ENCODE results near the gene ZDHHC7. TPM values are rescaled to one million over a fixed set of nuclear protein-coding genes. Genes with fewer than 3 reads are reported as not detected.
"Not testable (repeated sequence)": the region's sequence is repeated elsewhere in the genome, so short reads cannot be mapped to it uniquely, and the experiment has no call there.

The ZDHHC7 gene
- total RNA-seq, 1 donor from 2014 or later: 77.9 TPM

DNA sequence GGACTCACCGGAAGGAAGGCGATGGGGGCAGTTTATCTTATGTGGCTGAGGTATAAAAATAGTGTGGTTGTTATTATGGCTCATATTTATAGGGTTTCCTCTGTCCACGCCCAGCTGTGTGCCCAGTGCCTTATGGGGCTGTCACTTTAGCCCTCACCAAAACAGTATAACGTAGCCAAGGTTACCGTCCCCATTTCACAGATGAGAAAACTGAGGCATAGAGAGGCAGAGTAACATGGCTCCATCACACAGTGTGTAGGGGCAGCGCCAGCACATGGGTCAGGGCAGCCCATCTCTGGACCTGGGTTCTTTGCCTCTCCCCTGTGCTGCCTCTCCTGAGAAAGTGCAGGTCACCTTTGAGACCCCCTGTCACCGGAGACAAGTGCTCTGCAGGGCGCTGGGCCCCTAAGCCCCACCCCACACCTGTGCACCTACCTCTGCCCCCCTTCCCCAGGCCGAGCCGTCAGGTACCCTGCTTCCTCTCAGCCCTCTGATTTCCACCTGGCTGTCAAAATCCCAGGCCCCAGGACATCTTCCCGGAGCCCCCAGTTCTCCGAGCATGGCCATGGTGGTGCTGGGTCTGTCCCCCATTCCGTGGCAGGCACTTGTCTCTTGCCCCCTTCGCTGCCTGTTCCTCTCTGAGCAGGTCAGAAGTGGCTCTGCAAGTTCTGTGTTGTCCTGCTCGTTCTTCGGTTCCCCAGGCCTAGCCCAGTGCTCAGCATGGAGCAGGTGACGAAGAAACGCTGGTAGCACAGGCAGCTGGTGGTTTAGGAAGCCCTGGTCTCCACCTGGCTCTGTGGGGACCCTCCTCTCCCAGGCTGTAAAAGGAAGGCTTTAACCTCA lies 23.5 kb upstream of the ZDHHC7 start:
- H3K4me1 ChIP-seq: peaks cover 14% of the 10 kb centered on the region
- H3K27ac ChIP-seq: no peak overlapping the region
- intact Hi-C loops (cut with DNase I): no loop called here
- peaks cover 16% of the 10 kb centered on the region for H3K36me3 ChIP-seq
- H3K9me3 ChIP-seq: no peaks in the 10 kb centered on the region
- TF ChIP-seq, protein P1, sequence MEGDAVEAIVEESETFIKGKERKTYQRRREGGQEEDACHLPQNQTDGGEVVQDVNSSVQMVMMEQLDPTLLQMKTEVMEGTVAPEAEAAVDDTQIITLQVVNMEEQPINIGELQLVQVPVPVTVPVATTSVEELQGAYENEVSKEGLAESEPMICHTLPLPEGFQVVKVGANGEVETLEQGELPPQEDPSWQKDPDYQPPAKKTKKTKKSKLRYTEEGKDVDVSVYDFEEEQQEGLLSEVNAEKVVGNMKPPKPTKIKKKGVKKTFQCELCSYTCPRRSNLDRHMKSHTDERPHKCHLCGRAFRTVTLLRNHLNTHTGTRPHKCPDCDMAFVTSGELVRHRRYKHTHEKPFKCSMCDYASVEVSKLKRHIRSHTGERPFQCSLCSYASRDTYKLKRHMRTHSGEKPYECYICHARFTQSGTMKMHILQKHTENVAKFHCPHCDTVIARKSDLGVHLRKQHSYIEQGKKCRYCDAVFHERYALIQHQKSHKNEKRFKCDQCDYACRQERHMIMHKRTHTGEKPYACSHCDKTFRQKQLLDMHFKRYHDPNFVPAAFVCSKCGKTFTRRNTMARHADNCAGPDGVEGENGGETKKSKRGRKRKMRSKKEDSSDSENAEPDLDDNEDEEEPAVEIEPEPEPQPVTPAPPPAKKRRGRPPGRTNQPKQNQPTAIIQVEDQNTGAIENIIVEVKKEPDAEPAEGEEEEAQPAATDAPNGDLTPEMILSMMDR (IDR thresholded peaks at IDR 0.05): no peak
- DNase-seq: no peak
- no peak for ATAC-seq
- no peaks in the 10 kb centered on the region for H3K27me3 ChIP-seq (ENCODE audit: low read depth)
- no peak overlapping the region for H3K4me3 ChIP-seq

DNA sequence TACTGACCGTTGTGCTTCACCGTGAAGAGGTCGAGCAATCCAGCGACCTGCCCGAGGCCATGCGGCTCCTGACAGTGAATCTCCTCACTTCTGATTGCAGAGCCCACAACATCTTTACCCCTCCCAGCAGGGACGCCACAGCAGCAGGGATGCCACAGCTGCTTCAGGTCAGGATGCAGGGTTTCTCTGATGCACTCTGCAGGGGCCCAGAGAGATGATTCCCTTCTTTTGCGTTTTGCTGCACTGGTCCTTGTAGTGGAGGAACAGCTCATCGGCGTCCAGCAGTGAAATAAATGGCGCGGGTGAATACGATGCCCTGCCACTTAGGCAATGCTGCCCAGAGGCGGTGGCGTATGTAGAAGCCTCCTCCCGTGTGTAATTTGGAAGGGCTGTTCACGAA lies 21.8 kb upstream of the ZDHHC7 start:
- Histone ChIP-seq H3K27ac (no peak overlapping the region), H3K9me3 (no peaks in the 10 kb centered on the region), H3K36me3 (peaks cover 16% of the 10 kb centered on the region), H3K4me3 (no peak overlapping the region), H3K4me1 (peaks cover 31% of the 10 kb centered on the region), H3K27me3 (ENCODE audit: low read depth) (no peaks in the 10 kb centered on the region)
- TF ChIP-seq, protein P1 (IDR thresholded peaks at IDR 0.05): no peak
- ATAC-seq (no peak), DNase-seq (no peak)
- intact Hi-C loops (cut with DNase I): no loop called here

DNA sequence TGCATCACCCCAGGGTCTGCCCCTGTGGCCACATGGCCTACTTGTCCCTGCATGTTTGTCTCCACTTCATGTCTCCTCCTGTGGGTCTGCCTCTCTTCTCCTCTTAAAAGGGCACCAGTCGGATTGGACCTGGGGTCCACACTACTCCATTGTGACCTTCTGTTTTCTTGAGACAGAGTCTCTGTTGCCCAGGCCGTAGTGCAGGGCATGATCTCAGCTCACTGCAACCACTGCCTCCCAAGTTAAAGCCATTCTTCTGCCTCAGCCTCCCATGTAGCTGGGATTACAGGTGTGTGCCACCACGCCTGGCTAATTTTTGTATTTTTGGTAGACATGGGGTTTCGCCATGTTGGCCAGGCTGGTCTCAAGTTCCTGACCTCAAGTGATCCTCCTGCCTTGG lies 20.9 kb upstream of the ZDHHC7 start:
- Histone ChIP-seq H3K36me3 (peaks cover 16% of the 10 kb centered on the region), H3K4me1 (peaks cover 33% of the 10 kb centered on the region)
- ATAC-seq; H3K4me3 ChIP-seq; intact Hi-C loops (cut with DNase I); H3K27ac ChIP-seq; H3K9me3 ChIP-seq; DNase-seq; H3K27me3 ChIP-seq (ENCODE audit: low read depth): not testable (repeated sequence)

DNA sequence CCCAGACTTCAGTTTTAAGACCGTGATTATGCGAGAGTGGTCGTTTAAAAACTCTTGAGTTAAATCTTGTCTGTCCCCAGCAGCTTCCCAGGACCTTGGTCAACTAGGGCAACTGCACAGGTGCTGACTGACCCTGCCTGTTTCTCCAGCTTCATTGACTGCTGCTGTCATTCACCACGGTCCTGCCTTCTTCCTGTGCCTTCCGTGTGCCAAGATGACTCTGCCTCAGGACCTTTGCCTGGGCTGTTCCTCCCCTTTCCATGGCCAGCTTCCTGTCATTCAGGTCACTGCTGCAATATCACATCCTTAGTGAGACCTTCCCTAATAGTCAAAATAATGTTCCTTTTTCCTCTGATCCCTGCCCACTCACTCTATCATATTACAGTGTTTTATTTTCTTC lies 20.1 kb upstream of the ZDHHC7 start:
- Histone ChIP-seq H3K9me3 (no peaks in the 10 kb centered on the region), H3K36me3 (peaks cover 16% of the 10 kb centered on the region), H3K4me1 (peaks cover 30% of the 10 kb centered on the region), H3K4me3 (no peak overlapping the region), H3K27ac (no peak overlapping the region), H3K27me3 (ENCODE audit: low read depth) (no peaks in the 10 kb centered on the region)
- ATAC-seq (no peak), DNase-seq (no peak)
- TF ChIP-seq, protein P1 (IDR thresholded peaks at IDR 0.05): no peak
- intact Hi-C loops (cut with DNase I): no loop called here

DNA sequence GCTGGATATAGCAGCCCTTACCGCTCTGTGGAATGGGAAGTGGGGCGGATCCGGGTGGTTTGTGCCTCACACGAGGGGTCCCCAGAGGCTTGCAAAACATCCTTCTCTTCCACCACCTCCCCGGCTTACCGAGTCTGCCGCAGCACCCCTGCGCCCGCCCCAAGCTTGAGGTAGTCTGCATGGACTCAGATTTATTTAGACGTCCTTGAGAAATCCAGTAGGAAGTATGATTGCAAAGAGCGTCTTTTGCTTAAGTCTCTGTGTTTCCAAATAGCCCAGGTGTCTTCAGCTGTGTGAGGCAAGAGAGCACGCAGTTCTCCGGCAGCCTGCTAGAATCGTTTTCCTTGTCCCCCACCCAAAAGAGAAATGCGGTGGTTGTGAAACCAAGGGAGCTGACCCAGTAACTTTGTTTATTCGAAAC lies 18.7 kb upstream of the ZDHHC7 start:
- H3K27ac ChIP-seq: no peak overlapping the region

DNA sequence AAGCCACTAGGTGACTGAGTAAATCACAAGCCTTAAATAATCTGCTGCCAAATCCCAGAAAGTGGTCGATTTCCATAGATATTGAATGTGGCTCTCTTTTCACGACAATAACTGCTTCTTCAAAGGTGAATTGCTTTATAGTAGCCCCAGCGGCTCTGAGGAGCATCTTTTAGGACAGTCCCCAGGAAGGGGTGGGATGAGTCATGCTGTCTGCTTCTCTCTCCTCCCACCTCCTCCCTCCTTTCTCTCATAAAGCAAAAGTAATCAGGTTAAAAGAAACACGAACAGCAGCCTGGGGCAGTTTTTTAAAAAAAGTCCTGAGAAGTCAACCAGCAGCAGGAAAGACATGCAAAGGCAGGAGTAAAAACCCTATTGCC lies 18.1 kb upstream of the ZDHHC7 start:
- Histone ChIP-seq H3K4me1 (peaks cover 38% of the 10 kb centered on the region), H3K9me3 (no peaks in the 10 kb centered on the region), H3K27ac (no peak overlapping the region), H3K4me3 (peak overlapping the region; percentile 91), H3K36me3 (peaks cover 16% of the 10 kb centered on the region), H3K27me3 (ENCODE audit: low read depth) (no peaks in the 10 kb centered on the region)
- TF ChIP-seq, protein P1 (IDR thresholded peaks at IDR 0.05): no peak
- intact Hi-C loops (cut with DNase I): no loop called here
- DNase-seq (no peak), ATAC-seq (no peak)

More for the DNA sequence above, 18.7 kb upstream of the ZDHHC7 start:
- Histone ChIP-seq H3K27me3 (ENCODE audit: low read depth) (no peaks in the 10 kb centered on the region), H3K4me1 (peaks cover 38% of the 10 kb centered on the region), H3K36me3 (peaks cover 16% of the 10 kb centered on the region), H3K9me3 (no peaks in the 10 kb centered on the region), H3K4me3 (no peak overlapping the region)
- intact Hi-C loops (cut with DNase I): no loop called here
- ATAC-seq: no peak
- TF ChIP-seq, protein P1 (IDR thresholded peaks at IDR 0.05): no peak
- DNase-seq: no peak

All from lower lobe of right lung (tissue), 2 donors.